GM13977 (cell line): ENCODE results near the gene TAL1.

ENCODE experiments used
- DNase-seq: peaks from one replicate; pipeline ENCODE4 v3.0.0; 2012; ENCODE audit warnings: low spot score
- CTCF ChIP-seq: IDR thresholded peaks from 2 replicates; pipeline ENCODE4 v1.5.1; 2012; ENCODE audit warnings: mild to moderate bottlenecking, control low read depth; ENCODE audit not compliant: insufficient read depth; ENCODE audit errors: extremely low read depth, missing control alignments
- in situ Hi-C: fragments of 300-500 bp; cut with MboI; formaldehyde crosslinking; loops from one replicate; pipeline ENCODE4 v1.12.0; 2022; ENCODE audit warnings: low sequenced_read_pairs, low pct_unique_long_range_greater_than_20kb, mixed read lengths, inconsistent platforms; ENCODE audit not compliant: unreplicated experiment

TAL1 gene

GRCh38 chr1:47229031-47229885 lies 2.8 kb downstream of the TAL1 start:
- no peak for DNase-seq
- no peak for TF ChIP-seq CTCF
- in situ Hi-C loops: no loop called here

- in situ Hi-C loops: no loop called here
- DNase-seq: no peak
- no peak for TF ChIP-seq CTCF
Measured at GRCh38 chr1:47228644-47229030, 3.4 kb downstream of the TAL1 start.

- TF ChIP-seq CTCF: no peak
- no peak for DNase-seq
- in situ Hi-C loops: no loop called here
Measured at GRCh38 chr1:47227341-47228232, 4.4 kb downstream of the TAL1 start.

- TF ChIP-seq CTCF: no peak
- in situ Hi-C loops: no loop called here
- DNase-seq: no peak
Measured at GRCh38 chr1:47226839-47227215, 5.2 kb downstream of the TAL1 start.

- no peak for DNase-seq
- TF ChIP-seq CTCF: no peak
- in situ Hi-C loops: no loop called here
Measured at GRCh38 chr1:47226121-47226838, 5.7 kb downstream of the TAL1 start.

GRCh38 chr1:47225430-47226100 lies 6.5 kb downstream of the TAL1 start:
- no peak for TF ChIP-seq CTCF
- DNase-seq: no peak
- in situ Hi-C loops: no loop called here
